Uterus (tissue), 4 donors: ENCODE measurements around the gene CORO7. TPM values are rescaled to one million over a fixed set of nuclear protein-coding genes. Genes with fewer than 3 reads are reported as not detected.

Experiments used
- DNase-seq, 2 donors: peaks; one replicate each; pipeline ENCODE4 v3.0.0-alpha.2; 2019 to 2020
- H3K27ac ChIP-seq, 2 donors: fragments of 200-600 bp; sonication (generic); 1 replicate in 1 of 2; 2 replicates in 1 of 2; pipeline ENCODE4 v1.5.1; 2016 to 2018
- H3K27me3 ChIP-seq, 2 donors: fragments of 200-600 bp; sonication (generic); one replicate each; pipeline ENCODE4 v1.5.1; 2018 to 2019; ENCODE audit warnings: control low read depth in 1 of 2
- H3K36me3 ChIP-seq, 2 donors: fragments of 200-600 bp; sonication (generic); one replicate each; pipeline ENCODE4 v1.5.1; 2019; ENCODE audit warnings: control low read depth in 1 of 2
- H3K4me1 ChIP-seq, 2 donors: fragments of 200-600 bp; sonication (generic); one replicate each; pipeline ENCODE4 v1.5.1; 2018 to 2019; ENCODE audit warnings: control low read depth in 1 of 2
- H3K4me3 ChIP-seq, 2 donors: fragments of 200-600 bp; sonication (generic); 1 replicate in 1 of 2; 2 replicates in 1 of 2; pipeline ENCODE4 v1.5.1; 2018 to 2019; ENCODE audit warnings: mild to moderate bottlenecking in 1 of 2
- H3K9me3 ChIP-seq, 2 donors: fragments of 200-600 bp; sonication (generic); one replicate each; pipeline ENCODE4 v1.5.1; 2019; ENCODE audit warnings: control low read depth in 1 of 2
- POLR2A ChIP-seq, 2 donors: fragments of 450-650 bp; IDR thresholded peaks; one replicate each; pipeline ENCODE4 v1.6.1; 2016; ENCODE audit warnings: antibody characterized with exemption in 2 of 2, mild to moderate bottlenecking in 1 of 2, moderate library complexity in 1 of 2
- intact Hi-C: fragments of 100-400 bp; cut with DNase I; formaldehyde crosslinking; loops from one replicate; pipeline ENCODE4 v1.15.1; 2023; ENCODE audit warnings: low total_unique reads
- total RNA-seq, 4 donors: library from RNA; depleted of rRNA in 3 of 4; stranded (reverse); fragments of >200 nt in 3 of 4; gene quantifications; one replicate each; pipeline versions ENCODE4 v1.1.0 to v1.2.4, GENCODE V29; 2014 to 2023
- TF ChIP-seq, protein P1 (sequence below), 4 experiments: fragments of 200-600 bp in 2 of 4; fragments of 450-650 bp in 2 of 4; sonication (generic) in 2 of 4; IDR thresholded peaks; one replicate each; pipeline ENCODE4 v1.5.1; 2016 to 2019; ENCODE audit warnings: antibody characterized with exemption in 4 of 4, mild to moderate bottlenecking in 2 of 4, moderate library complexity in 1 of 4
- donor health status: DM: yes; HTN: yes; CAD: no.

CORO7 gene
- total RNA-seq, 4 donors from 2014 or later: 13.8 to 52.1 (median 30.0) TPM

DNA sequence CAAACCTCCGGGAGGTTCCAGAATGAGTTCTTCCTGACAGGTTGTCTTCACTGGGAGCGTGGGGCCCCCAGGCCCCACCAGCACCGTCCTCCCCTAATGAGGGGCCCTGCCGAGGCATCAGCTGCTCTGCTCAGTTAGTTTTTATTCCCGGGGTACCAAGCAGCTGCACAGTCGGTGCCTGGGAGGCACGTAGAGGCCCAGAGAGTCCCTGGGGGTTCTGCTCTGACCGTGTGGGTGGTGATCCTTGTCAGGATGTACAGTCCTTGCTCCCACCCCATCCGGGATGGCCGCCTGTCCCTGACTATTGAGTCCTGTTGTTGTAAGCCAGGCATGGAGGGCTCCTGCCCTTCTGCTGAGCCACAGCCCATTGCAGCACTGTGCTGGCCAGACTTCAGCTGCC, 39.6 kb upstream of the CORO7 start:
- TF ChIP-seq, protein P1, sequence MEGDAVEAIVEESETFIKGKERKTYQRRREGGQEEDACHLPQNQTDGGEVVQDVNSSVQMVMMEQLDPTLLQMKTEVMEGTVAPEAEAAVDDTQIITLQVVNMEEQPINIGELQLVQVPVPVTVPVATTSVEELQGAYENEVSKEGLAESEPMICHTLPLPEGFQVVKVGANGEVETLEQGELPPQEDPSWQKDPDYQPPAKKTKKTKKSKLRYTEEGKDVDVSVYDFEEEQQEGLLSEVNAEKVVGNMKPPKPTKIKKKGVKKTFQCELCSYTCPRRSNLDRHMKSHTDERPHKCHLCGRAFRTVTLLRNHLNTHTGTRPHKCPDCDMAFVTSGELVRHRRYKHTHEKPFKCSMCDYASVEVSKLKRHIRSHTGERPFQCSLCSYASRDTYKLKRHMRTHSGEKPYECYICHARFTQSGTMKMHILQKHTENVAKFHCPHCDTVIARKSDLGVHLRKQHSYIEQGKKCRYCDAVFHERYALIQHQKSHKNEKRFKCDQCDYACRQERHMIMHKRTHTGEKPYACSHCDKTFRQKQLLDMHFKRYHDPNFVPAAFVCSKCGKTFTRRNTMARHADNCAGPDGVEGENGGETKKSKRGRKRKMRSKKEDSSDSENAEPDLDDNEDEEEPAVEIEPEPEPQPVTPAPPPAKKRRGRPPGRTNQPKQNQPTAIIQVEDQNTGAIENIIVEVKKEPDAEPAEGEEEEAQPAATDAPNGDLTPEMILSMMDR (IDR thresholded peaks at IDR 0.05): no peak
- no peak for TF ChIP-seq POLR2A (IDR thresholded peaks at IDR 0.05)
- intact Hi-C loops: no loop called here
- Histone ChIP-seq H3K27me3 (no peaks in the 10 kb centered on the region), H3K36me3 (no peaks in the 10 kb centered on the region), H3K27ac (no peak overlapping the region), H3K4me1 (no peaks in the 10 kb centered on the region), H3K9me3 (no peaks in the 10 kb centered on the region), H3K4me3 (no peak overlapping the region)
- DNase-seq: no peak

DNA sequence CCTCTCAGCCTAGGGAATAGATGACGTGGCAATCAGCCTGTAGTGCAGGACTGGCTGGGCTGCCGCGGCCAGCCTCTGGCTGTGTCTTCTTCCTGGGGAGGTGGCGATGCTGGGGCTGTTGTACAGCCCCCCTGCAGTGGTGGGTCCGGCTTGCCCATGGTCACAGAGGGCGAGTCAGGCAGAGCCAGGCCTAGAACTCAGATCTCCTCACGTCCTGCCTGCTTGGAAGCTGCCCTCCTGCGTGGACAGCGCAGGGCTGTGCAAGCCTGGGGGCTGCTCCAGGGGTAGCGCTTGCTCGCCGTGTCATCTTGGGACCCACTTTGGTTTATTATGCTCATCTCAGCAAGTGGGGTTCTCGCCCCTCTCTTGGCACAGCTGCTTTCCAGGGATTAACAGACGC, 38.7 kb upstream of the CORO7 start:
- H3K27ac ChIP-seq: no peak overlapping the region
- no peaks in the 10 kb centered on the region for H3K4me1 ChIP-seq
- no peak for DNase-seq
- no peak overlapping the region for H3K4me3 ChIP-seq
- no peaks in the 10 kb centered on the region for H3K36me3 ChIP-seq
- H3K27me3 ChIP-seq: no peaks in the 10 kb centered on the region
- TF ChIP-seq POLR2A (IDR thresholded peaks at IDR 0.05): no peak
- TF ChIP-seq, protein P1 (IDR thresholded peaks at IDR 0.05): no peak
- no peaks in the 10 kb centered on the region for H3K9me3 ChIP-seq
- intact Hi-C loops: no loop called here

DNA sequence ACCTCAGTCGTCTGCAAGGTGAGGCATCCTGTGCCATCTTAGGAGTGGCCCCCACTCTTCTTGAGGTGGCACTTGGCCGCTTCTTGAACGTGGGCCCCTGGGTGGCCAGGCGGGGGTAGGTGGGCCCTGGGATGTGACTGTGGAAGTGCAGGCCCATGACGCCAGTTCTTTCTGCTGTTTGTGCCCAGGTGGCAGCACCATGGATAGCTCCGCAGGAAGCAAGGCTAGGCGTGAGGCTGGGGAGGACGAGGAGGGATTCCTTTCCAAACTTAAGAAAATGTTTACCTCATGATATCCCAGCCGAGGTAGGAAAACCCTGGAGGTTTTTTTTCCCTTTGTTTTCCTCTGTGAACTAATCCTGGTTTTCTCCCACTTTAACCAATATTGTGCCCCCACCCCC, 38.2 kb upstream of the CORO7 start:
- H3K4me3 ChIP-seq: no peak overlapping the region
- no peaks in the 10 kb centered on the region for H3K9me3 ChIP-seq
- intact Hi-C loops: no loop called here
- H3K36me3 ChIP-seq: no peaks in the 10 kb centered on the region
- no peak for TF ChIP-seq POLR2A (IDR thresholded peaks at IDR 0.05)
- TF ChIP-seq, protein P1 (IDR thresholded peaks at IDR 0.05): no peak
- H3K4me1 ChIP-seq: no peaks in the 10 kb centered on the region
- no peaks in the 10 kb centered on the region for H3K27me3 ChIP-seq
- H3K27ac ChIP-seq: no peak overlapping the region
- no peak for DNase-seq

DNA sequence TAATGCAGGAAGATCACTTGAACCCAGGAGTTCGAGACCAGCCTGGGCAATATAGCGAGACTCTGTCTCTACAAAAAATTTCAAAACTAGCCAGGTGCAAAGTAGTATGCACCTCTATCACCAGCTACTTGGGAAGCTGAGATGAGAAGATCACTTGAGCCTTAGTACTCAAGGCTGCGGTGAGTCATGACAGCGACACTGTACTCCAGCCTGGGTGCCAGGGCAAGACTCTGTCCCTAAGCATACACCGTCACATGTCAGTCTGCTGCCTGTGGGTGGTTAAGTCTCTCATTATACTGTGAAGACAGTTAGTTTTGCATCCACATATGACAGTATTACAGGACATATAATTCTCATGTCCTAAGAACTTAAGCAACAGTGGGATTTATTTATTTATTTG, 36.3 kb upstream of the CORO7 start:
- Histone ChIP-seq H3K9me3 (no peaks in the 10 kb centered on the region), H3K27ac (no peak overlapping the region), H3K36me3 (no peaks in the 10 kb centered on the region), H3K4me1 (no peaks in the 10 kb centered on the region), H3K4me3 (no peak overlapping the region), H3K27me3 (no peaks in the 10 kb centered on the region)
- intact Hi-C loops: no loop called here
- no peak for DNase-seq
- TF ChIP-seq, protein P1 (IDR thresholded peaks at IDR 0.05): no peak
- no peak for TF ChIP-seq POLR2A (IDR thresholded peaks at IDR 0.05)

DNA sequence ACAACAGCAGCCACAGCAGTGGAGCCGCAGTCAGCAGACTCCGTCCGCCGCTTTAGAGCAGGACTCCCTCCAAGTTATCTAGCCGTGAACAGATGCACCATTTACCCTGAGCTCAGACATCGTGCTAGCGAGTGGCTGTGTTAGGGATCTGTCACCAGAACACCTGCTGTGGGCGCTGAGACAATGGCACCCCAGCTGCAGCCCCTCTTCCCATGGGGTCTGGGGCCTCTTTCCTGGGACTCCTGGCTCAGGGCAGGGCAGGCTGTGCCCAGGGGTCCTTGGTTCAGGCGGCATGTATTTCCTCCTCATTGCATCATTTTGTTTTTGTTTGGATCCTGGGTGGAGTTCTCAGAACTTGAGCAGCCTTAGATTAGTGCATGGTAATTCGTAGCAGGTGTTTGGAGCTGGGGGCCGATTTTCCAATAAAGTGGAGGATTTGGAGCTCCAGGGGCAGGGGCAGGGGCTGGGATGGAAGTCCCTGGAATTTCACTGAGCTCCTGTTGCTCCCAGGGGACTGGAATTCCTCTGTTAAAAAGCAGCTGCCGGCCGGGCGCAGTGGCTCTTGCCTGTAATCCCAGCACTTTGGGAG, 34.6 kb upstream of the CORO7 start:
- no peak for TF ChIP-seq POLR2A (IDR thresholded peaks at IDR 0.05)
- TF ChIP-seq, protein P1 (IDR thresholded peaks at IDR 0.05): no peak
- H3K36me3 ChIP-seq: no peaks in the 10 kb centered on the region
- no peak overlapping the region for H3K27ac ChIP-seq
- H3K27me3 ChIP-seq: no peaks in the 10 kb centered on the region
- H3K4me3 ChIP-seq: no peak overlapping the region
- no peaks in the 10 kb centered on the region for H3K4me1 ChIP-seq
- H3K9me3 ChIP-seq: no peaks in the 10 kb centered on the region
- intact Hi-C loops: no loop called here
- DNase-seq: no peak
